ENCODE results near the gene IL18R1.
"Not testable (repeated sequence)": the region's sequence is repeated elsewhere in the genome, so short reads cannot be mapped to it uniquely, and the experiment has no call there.

The IL18R1 gene, protein sequence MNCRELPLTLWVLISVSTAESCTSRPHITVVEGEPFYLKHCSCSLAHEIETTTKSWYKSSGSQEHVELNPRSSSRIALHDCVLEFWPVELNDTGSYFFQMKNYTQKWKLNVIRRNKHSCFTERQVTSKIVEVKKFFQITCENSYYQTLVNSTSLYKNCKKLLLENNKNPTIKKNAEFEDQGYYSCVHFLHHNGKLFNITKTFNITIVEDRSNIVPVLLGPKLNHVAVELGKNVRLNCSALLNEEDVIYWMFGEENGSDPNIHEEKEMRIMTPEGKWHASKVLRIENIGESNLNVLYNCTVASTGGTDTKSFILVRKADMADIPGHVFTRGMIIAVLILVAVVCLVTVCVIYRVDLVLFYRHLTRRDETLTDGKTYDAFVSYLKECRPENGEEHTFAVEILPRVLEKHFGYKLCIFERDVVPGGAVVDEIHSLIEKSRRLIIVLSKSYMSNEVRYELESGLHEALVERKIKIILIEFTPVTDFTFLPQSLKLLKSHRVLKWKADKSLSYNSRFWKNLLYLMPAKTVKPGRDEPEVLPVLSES

DNA sequence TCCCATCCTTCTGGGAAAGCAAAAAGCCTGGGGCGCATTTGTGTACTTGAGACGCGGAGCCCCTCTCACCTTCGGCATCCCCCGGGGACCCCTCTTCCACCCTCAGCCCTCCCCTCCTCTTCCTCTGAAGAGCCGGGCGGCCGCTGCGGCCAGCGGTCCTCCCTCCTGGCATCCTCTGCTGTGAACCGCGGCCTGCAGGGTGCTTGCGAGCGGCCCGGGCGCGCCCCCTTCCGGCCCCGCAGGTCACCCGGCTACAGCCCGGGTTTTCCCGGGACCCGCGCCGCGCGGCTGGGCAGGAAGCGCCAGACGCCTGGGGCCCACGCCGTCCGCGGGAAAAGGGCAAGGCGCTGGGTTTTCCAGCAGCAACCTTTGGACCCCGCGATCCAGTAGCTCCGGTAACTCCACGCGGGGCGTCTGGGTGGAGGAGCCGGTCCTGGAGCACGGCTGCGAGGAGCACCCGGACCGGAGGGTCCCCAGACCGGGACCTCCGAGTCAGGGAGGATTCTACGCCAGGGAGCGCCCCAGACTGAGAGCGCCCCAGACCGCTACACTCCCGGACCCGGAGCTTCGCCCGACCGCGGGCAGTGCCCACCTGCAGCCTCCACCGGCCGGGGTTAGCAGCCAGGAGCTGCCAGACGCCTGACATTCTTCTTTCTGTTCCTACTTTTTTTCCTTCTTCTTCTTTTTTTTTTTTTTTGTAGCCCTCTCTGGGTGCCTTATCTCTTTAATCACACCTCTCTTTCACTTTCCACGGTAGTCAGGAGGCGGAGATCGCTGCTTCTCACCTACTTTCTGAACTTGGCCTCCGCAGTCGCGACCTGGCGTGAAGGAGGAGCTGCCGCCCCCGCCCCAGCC is at the start of gene IL18R1:
TSS of gene IL18R1 (plus strand) at position 271 of the 855 bp plus-strand sequence. CDS start 6,865 bp downstream, outside the sequence.
- peak; percentile 61 for DNase-seq

DNA sequence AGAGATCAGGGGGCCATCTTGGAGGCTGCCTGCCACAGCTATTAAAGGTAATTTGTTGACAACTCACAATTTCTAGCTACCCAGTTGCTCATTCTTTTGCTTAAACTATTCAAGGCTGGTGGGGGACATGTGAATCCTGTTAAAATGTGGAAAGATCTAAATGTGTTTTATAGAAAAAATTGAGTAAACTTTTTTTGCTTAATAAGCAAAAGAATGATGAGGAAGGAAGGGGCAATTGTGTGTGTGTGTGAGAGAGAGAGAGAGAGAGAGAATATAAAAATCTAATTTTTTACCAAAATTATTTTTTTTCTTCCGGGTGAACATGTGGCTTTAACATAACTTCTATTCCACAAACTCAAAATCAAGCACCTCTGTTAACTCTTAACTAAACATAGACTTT is 49.5 kb upstream of the IL18R1 start:
- no peak for DNase-seq

DNA sequence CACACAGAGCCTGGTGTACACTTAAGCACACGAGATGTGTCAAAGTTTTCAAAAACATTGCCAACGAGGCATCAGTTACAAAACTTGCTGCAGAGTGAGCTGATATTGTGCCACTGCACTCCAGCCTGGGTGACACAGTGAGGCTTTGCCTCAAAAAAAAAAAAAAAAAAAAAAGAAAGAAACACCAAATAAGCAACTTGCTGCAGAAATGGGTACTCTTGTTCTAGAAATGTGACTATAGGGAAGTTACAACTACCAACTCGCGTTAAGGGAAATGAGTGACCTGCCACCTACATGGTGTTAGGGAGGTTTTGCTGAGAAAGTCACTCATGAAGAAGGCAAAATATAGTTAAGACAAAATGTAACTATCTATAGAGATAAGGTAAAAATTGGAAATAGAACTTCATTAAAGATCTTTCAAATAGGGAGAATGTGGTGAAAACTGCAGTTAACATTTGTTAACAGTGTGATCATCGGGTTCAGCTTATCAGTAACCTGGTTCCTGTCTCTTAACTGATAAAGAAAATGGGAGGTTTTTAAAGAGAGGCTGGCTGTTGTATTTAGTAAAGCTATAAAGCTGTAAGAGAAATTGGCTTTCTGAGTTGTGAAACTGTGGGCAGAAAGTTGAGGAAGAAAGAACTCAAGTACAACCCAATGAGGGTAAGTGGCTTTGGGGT is 44.5 kb upstream of the IL18R1 start, which contains the start of gene IL1RL1:
TSS of gene IL1RL1 (plus strand) at position 600 of the 677 bp plus-strand sequence. CDS start 26,702 bp downstream, outside the sequence.
- DNase-seq, result no peak

DNA sequence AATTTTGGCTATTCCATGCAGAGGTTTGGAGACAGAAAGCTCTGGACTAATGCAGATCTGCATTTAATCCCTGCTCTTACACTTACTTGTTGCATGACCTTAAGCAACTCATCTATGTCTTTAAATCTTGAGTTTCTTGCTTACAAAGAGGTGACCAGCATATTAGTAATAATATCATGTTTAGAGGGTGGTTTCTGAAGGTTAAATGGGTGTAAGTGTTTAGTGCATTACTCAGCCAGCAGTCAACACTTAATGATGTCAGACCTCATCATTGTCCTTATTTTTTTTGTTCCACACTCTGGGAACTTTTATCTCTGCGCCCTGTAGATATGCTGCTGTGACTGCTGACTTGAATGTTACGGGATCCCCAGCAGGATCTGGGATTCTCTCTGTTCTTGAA is 42.6 kb upstream of the IL18R1 start:
- DNase-seq, result no peak

DNA sequence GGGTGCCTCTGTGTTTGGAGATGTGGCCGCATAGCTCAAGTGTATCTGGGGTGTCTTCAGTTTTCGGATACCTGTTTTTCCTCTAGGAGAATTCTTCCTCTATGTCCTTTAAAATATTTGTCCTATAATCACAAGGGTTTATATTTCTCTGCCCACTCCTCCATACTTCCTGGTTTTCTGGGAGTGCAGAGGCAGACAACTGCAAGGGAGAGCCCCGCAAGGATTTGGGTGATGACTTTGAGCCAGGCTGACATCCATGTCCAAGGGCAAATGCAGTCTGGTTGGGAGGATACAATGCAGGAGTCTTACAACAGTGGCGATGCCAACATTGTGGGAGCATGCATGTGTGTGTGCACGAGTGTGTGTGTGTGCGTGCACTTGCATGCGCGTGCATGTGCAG is 42.1 kb upstream of the IL18R1 start:
- DNase-seq, result no peak

DNA sequence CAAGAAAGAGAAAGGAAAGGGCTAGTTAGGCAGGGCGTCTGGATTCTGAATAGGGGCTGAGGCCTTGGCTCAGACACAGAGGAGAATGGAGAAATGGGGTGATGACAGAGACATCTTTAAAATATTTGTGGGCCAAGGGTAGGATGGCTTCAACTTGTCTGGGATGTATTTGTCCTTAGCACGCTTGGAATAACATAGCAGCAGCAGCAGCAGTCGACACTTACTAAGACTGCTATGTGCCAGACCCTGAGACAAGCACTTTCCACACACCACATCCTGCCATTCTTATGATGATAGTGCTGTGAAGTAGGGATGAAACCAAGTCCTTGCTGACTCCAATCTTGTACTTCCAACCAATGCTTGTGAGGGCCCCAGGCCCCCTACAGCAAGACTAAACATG is 41.6 kb upstream of the IL18R1 start:
- no peak for DNase-seq

DNA sequence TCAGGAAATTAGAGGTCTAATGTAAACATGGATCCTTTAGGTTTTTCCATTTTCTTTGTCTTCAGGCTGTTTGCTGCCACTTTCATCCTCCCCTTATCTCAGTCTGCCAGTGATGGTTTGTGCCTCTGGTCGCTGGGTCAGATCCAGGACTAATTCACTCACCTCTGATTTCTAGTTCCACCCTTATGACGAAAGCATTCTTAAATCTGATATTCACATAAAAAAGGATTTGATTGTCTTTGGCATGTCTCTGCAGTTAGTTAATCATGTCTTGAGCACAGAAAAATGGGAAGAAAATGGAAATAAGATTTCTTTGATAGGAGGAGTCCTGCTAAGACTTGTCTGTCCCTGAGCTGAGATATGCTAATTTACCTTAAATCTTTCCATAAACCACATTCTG is 39.7 kb upstream of the IL18R1 start:
- no peak for DNase-seq

DNA sequence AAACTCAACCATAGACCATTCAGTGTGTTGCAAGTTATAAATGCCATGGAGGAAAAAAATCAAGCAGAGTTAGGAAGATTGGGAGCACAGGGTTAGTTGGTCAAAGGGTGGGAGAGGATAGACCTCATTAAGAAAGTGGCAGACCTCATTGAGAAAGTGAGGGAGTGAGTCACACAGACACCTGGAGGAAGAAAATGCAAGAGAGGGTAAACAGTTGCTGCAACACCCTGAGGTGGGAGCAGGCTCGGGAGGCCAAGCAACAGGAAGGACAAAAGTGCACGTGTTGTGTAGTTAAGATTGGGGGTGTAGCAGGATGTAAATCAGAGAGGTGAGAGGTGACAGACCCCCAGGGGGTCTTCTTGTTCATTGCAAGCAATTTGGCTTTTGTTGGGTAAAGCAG is 37.9 kb upstream of the IL18R1 start:
- DNase-seq, result no peak

DNA sequence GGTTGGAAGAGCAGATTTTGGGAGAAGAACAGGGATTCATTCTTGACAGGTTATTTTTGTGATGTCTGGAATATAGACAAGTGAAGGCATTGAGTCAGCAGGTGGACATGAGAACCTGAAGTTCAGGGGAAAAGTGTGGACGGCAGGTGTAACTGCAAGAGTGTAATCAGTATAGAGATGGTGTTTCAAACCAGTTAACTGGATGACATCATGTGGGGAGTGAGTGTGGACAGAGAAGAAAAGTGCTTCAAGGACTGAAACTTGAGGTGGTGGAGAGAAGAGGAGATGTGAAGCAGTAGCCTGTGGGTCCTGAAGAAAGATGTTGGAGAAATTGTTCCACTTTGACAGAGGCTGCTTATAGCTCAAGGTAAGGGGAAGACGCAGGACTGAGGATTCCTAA is 37.2 kb upstream of the IL18R1 start:
- DNase-seq, result no peak

DNA sequence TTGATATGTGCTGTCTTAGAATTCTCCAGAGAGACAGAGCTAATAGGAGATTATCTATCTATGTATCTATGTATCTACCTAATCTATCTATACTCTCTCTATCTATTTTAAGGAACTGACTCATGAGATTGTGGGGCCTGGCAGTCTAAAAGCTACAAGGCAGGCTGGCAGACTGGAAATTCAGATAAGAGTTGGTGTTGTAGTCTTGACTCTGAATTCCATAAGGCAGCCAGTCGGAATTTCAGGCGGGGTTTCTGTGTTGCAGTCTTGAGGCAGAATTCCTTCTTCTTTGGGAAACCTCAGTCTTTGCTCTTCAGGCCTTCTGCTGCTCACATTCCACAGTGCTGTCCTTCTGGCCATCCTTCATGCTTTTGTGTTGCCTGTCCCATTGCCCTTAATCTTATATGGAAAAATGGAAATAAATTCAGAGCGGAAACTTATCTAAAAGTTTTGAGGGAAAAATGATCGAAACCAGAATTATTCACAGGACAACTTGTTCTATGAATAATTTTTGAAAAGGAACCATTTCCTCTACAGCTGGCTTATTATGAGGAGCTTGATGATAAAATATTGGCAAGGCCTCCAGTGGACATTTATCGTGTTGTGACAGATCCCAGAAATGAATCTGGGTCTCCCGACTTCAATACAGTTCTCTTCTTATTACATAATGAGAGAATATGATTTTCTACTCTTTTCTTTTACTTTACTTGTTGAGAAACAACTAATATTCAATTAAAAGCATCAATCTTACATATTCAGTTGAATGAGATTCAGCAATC is 33.5 kb upstream of the IL18R1 start:
- DNase-seq, result no peak

DNA sequence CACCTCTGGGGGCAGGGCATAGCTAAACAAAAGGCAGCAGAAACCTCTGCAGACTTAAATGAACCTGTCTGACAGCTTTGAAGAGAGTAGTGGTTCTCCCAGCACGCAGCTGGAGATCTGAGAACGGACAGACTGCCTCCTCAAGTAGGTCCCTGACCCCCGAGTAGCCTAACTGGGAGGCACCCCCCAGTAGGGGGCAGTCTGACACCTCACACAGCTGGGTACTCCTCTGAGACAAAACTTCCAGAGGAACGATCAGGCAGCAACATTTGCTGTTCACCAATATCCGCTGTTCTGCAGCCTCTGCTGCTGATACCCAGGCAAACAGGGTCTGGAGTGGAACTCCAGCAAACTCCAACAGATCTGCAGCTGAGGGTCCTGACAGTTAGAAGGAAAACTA is 30.7 kb upstream of the IL18R1 start:
- DNase-seq, result not testable (repeated sequence)

DNA sequence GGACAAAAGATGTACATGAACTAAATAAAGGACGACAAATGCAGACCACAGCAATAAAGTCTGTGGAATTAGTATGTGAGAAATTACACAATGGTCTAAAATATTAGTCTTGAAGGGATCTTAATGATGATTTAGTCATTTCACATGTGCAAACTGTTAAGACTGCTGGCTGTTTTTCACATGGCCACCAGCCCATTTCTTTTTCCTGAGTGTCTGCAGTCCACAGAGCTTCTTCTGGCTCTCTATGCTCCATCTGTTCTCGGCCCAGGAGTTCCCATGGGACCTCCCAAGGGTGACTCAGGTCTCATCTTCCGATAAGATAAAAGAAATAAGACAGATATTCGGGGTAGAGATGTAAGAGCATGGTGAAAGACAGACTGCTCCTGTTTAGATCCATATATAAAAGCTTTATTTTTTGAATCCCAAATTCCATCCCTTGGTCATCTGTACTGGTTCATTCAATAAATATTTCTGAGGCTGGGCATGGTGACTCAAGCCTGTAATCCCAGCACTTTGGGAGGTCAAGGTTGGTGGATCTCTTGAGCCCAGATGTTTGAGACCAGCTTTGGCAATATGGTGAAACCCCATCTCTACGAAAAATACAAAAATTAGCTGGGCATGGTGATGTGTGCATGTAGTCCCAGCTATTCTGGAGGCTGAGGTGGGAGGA is 24.1 kb upstream of the IL18R1 start:
- no peak for DNase-seq

DNA sequence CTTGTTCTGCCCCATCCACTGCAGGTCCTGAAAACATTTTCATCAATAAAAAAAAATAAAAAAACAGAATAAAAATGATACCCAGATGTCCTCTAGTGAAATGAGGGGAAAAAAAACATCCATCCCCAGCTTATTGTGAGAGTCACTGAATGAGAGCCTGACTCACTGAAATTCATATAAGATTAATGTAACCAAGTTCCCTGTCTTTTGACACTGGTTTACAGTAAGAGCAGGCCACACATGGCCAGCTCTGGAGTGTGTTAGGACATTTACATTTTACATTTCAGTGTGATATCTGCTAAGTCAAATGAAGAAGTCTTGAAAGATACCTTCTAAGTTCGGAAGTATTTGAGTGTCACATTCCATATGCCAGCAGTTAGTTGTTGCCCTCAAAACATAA is 21.1 kb upstream of the IL18R1 start:
- no peak for DNase-seq

DNA sequence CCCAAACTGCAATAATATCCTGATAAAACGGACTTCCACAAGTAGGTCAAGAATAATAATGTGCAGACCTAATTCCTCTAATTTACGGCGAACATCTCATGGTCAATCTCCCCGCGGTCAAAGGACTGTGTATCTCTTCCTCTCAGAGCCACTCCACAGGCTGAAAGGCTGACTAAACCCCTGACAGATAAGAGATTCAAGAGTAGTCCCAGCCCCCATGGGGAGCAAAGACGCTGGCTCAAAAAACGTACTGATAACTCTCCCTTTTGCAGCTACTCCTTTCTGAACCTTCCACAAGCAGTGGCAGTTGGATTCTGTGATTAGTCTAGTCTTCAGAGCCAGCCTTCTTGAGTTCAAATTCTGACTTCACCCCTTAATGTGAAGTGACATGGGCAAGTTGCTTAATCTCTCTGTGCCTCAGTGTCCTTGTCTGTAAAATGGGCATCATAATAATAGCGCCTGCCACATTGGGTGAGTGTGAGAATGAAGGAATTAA is 19.7 kb upstream of the IL18R1 start:
- DNase-seq, result no peak

DNA sequence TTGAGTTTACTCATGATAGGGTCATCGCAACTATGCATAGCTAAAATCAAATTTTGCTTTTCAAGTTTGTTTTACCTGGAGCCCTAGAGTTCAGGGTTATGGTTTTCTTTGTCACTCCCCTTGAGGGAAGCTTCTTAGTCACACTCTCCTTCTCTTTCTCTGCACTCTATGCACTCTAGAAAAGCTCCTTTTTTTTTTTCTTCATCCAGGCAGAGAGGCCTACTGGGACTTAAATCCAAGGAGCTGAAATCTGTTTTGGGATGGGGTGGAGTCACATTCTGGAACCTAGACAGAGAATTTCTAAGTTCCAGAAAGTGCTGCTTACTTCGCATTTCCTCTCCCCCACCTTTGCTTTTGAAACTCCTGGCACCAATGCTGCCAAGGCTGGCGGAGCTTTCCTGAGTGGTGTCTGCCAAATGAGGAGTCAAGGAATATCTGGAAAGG is 19.1 kb upstream of the IL18R1 start:
- DNase-seq, result no peak

DNA sequence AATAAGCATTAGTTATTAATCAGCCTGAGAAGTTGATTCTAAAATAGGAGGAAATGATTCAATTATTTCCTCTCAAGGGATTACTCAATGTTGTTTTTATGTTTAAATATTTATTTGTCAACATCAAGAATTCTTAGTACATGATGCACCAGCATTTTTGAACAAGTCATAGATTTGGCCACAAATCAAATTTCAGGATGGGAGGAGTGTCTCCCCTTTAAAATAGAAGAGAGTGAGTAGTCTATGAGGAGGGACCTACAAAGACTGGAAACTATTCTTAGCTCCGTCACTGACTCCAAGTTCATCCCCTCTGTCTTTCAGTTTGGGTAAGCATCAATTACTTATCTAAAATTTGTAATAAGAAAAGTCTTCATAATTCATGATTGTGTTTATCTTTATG is 18.6 kb upstream of the IL18R1 start:
- no peak for DNase-seq

DNA sequence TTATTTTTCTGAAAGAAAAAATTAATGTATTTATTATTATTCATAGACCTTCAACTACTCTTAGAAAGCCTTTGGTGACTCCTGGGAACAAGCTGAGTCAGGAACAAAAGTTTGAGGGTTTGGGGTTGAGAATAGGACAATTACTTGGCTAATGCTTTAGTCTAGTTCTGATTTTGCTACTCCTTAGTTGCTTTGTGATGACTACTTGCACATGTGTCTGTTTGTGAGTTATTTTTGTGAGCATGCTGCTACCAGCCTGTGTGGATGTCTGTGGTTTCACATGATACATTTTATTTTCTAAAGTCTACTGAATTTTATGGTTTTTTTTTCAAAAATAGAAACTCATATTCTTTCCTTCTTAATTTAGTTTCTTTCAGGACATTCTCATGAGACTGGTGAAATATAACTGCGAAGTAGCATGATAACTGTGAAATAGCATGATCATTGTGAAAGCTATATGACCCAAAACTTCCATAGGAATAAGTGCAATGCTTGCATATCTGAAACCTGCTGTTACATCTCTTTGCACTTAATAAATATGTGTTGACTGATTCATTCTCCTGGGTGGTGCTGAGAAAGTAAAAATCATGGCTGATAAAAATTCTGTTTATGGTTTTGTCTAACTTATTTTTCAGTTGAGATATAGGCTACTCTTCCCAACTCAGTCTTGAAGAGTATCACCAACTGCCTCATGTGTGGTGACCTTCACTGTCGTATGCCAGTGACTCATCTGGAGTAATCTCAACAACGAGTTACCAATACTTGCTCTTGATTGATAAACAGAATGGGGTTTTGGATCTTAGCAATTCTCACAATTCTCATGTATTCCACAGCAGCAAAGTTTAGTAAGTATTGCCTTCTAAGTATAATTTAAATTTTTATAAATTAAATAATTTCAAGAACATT is 17.9 kb upstream of the IL18R1 start:
- no peak for DNase-seq

DNA sequence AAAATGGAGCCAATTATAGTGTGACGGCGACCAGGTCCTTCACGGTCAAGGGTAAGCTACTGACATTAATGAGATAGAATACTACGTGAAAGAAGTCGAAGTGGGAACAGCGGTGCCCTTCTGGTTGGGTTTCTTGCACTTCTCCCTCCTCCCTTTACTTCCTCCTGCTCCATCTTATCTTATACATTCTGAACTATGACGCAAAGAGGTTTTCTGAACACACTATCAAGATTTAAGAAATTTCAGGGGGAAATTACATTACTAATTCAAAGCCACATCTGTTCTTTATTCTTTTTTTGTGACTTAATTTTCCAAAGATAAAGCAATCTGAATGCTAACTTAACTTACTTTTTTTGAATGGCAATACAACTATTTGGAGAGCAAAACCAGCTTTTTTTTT is 14.8 kb upstream of the IL18R1 start:
- DNase-seq, result no peak

DNA sequence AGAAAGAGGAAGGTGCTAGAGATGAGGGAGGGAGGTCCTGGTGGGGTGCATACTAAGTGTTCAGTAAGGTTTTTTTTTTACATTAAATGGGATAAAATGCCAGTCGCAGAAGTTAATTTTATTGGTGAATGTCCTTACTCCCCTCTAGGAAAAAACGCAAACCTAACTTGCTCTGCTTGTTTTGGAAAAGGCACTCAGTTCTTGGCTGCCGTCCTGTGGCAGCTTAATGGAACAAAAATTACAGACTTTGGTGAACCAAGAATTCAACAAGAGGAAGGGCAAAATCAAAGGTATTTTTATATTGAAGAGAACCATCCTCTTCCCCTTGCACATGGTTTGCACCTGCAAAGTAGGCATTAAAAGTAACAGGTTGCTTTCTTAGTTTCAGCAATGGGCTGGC is 12.7 kb upstream of the IL18R1 start:
- no peak for DNase-seq

DNA sequence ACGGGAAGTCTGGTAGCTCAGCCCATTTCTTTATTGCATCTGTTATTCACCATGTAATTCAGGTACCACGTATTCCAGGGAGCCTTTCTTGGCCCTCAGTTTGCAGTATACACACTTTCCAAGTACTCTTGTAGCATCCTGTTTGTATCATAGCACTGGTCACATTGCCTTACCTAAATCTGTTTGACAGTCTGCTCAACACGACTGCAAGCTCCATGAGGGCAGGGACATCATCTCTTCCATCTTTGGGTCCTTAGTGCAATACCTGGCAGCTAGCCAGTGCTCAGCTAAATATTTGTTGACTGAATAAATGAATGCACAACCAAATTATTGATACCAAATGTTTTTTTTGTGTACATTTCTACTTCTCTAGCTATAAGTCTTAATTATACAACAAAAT is 11.2 kb upstream of the IL18R1 start:
- DNase-seq, result no peak

Measured in midbrain (tissue), 1 donor.